HG02943 (cell line): ENCODE measurements around the gene MRPS22.
"Not testable (repeated sequence)": the region's sequence is repeated elsewhere in the genome, so short reads cannot be mapped to it uniquely, and the experiment has no call there.

Experiments
- ATAC-seq: cut with Tn5 transposase; IDR thresholded peaks from one replicate; pipeline ENCODE4 v1.9.1; 2021; ENCODE audit warnings: mild to moderate bottlenecking, low read depth, moderate library complexity; ENCODE audit not compliant: unreplicated experiment

MRPS22 gene

GRCh38 chr3:139388821-139389551 is 45.2 kb downstream of the MRPS22 start:
- ATAC-seq, result peak; percentile 34

- ATAC-seq, result peak; percentile 97
Observed at GRCh38 chr3:139389552-139390368, 45.9 kb downstream of the MRPS22 start, which contains the start of gene COPB2. Gene COPB2, minus strand, starts transcription at chr3:139389647. Its CDS starts 97 bp downstream, at chr3:139389550.

DNA sequence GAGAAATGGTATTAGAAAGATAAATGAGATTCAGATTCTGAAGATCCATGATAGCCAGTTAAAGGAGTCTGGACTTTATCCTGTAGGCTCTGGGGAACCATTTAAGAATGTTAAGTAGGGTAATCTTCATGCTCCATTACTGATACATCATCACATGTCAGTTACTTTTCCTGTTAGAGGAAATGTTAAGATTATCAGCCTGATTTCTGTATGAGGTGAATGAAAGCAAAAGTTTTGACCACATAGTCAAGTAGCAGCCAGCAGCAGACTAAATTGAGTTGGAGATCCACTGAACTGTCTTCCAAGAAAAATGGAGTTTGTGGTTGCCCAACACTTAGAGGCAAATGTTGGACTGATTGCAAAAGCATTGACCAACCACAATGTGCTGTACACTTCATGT is 50.3 kb downstream of the MRPS22 start:
- no peak for ATAC-seq

DNA sequence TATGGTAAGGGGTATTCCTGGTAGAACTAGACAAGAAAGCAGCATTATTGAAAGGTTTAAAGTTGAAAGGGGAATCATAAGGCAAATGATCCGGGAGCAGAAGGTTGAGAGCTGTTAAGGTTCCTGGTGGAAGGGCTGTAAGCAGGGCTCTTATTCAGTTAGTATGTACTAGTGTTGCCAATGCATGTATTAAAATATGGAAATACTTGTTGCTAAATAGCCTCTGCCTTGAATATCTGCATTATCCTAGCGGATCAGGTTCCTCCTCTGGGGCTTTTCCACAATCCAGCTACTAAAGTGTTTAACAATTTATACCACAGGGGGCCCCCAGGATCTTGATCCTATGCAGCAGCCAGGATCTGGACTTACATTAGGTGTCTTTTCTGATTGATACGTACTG is 52.9 kb downstream of the MRPS22 start:
- no peak for ATAC-seq

GRCh38 chr3:139401155-139401554 is 57.3 kb downstream of the MRPS22 start:
- ATAC-seq, result not testable (repeated sequence)
